Right lobe of liver (tissue), 4 donors: ENCODE data around the gene NEURL3.

Experiments used
- CTCF ChIP-seq, 4 donors: fragments of 200-600 bp in 3 of 4; fragments of 450-650 bp in 1 of 4; IDR thresholded peaks; one replicate each; pipeline versions ENCODE4 v1.5.1 to v1.8.0; 2016 to 2022; ENCODE audit warnings: antibody characterized with exemption in 4 of 4, mild to moderate bottlenecking in 2 of 4
- POLR2A ChIP-seq: fragments of 450-650 bp; IDR thresholded peaks from one replicate; pipeline ENCODE4 v1.6.1; 2017; ENCODE audit warnings: antibody characterized with exemption, mild to moderate bottlenecking
- donor health status: DM: no; HTN: no; CAD: no.
- donor health status: DM: no; HTN: no; CAD: no.
- donor health status: DM: no; HTN: yes; CAD: no.

GRCh38 chr2:96540136-96540535 lies 35.0 kb upstream of the NEURL3 start:
- no peak for TF ChIP-seq CTCF (IDR thresholded peaks at IDR 0.05)
- TF ChIP-seq POLR2A = no peak
